ENCODE results near the gene SUGT1. TPM values are rescaled to one million over a fixed set of nuclear protein-coding genes. Genes with fewer than 3 reads are reported as not detected.
"Not testable (repeated sequence)": the region's sequence is repeated elsewhere in the genome, so short reads cannot be mapped to it uniquely, and the experiment has no call there.

The SUGT1 gene
- 49.5 and 75.9 TPM in 2 replicates for total RNA-seq

GRCh38 chr13:52652196-52652979 lies at the start of gene SUGT1:
Gene SUGT1 (plus strand): TSS chr13:52652836. CDS start chr13:52652921, 85 bp downstream.
- peak; percentile 98 for DNase-seq

GRCh38 chr13:52603316-52603715 lies 49.3 kb upstream of the SUGT1 start:
- not testable (repeated sequence) for DNase-seq

GRCh38 chr13:52606126-52606525 lies 46.5 kb upstream of the SUGT1 start:
- not testable (repeated sequence) for DNase-seq

GRCh38 chr13:52606795-52607194 lies 45.8 kb upstream of the SUGT1 start:
- not testable (repeated sequence) for DNase-seq

GRCh38 chr13:52608184-52608583 lies 44.5 kb upstream of the SUGT1 start:
- not testable (repeated sequence) for DNase-seq

- DNase-seq = peak; percentile 76
Measured at GRCh38 chr13:52609013-52609606, 43.5 kb upstream of the SUGT1 start.

GRCh38 chr13:52610158-52610557 lies 42.5 kb upstream of the SUGT1 start:
- not testable (repeated sequence) for DNase-seq

GRCh38 chr13:52615134-52615801 lies 37.4 kb upstream of the SUGT1 start:
- DNase-seq = no peak

GRCh38 chr13:52615812-52616211 lies 36.8 kb upstream of the SUGT1 start:
- no peak for DNase-seq

GRCh38 chr13:52617070-52618060 lies 35.3 kb upstream of the SUGT1 start:
- peak; percentile 77 for DNase-seq

GRCh38 chr13:52631083-52631690 lies 21.4 kb upstream of the SUGT1 start:
- DNase-seq = peak; percentile 70

- DNase-seq = no peak
Measured at GRCh38 chr13:52638666-52639328, 13.8 kb upstream of the SUGT1 start.

- no peak for DNase-seq
Measured at GRCh38 chr13:52642131-52642530, 10.5 kb upstream of the SUGT1 start, which contains the start of gene HNRNPA1L2. Gene HNRNPA1L2 (plus strand): TSS chr13:52642431. CDS start chr13:52642493, 62 bp downstream.

- no peak for DNase-seq
Measured at GRCh38 chr13:52644108-52644507, 8.5 kb upstream of the SUGT1 start.

- DNase-seq = no peak
Measured at GRCh38 chr13:52646967-52647366, 5.7 kb upstream of the SUGT1 start.

GRCh38 chr13:52650731-52651130 lies 1.9 kb upstream of the SUGT1 start:
- no peak for DNase-seq

GRCh38 chr13:52651897-52652195 lies 790 bp upstream of the SUGT1 start:
- no peak for DNase-seq

GRCh38 chr13:52652980-52653303 lies 306 bp downstream of the SUGT1 start:
- DNase-seq = no peak

- no peak for DNase-seq
Measured at GRCh38 chr13:52659340-52659739, 6.7 kb downstream of the SUGT1 start.

- no peak for DNase-seq
Measured at GRCh38 chr13:52664272-52664671, 11.6 kb downstream of the SUGT1 start.

GRCh38 chr13:52665325-52665724 lies 12.7 kb downstream of the SUGT1 start:
- peak; percentile 59 for DNase-seq

- DNase-seq = no peak
Measured at GRCh38 chr13:52669677-52670076, 17.0 kb downstream of the SUGT1 start.
